ENCODE measurements around the gene CCDC61.

The CCDC61 gene

GRCh38 chr19:45975306-45976070 lies 19.8 kb upstream of the CCDC61 start:
- DNase-seq (ENCODE audit: low spot score) = no peak

GRCh38 chr19:45976178-45976577 lies 19.1 kb upstream of the CCDC61 start:
- no peak for DNase-seq (ENCODE audit: low spot score)

GRCh38 chr19:45978156-45978555 lies 17.1 kb upstream of the CCDC61 start:
- no peak for DNase-seq (ENCODE audit: low spot score)

DNA sequence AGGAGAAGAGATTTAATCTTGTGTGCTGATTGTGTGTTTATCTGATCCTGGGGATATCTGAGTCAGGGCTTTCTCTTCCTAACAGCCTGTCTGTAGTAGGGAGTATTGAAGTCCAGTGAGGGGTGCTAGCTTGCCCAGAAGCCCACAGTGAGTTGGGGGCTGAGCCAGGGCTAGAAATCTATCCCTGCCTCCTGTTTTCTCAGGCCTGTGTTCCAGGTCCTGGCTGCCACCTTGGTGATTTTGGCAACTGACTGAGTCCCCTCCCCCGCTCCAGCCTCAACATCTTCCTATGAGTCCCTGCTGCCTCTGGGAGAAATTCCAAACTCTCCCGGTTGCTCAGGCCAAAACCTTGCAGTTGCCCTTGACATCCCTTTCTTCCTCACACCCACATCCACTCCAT lies 13.9 kb upstream of the CCDC61 start:
- DNase-seq (ENCODE audit: low spot score) = no peak

DNA sequence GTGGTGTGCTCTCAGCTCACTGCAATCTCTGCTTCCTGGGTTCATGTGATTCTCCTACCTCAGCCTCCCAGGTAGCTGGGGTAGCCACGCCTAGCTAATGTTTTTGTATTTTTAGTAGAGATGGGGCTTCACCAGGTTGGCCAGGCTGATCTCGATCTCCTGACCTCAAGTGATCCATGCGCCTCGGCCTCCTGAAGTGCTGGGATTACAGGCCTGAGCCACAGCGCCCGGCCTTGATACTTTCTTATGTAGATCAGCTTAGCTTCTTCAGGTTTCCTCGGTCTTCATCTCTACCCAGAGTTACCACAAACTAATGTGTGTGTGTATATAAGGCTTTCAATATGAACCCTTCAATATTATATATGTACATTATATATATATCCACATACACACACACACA lies 9.9 kb upstream of the CCDC61 start:
- DNase-seq (ENCODE audit: low spot score) = no peak

DNA sequence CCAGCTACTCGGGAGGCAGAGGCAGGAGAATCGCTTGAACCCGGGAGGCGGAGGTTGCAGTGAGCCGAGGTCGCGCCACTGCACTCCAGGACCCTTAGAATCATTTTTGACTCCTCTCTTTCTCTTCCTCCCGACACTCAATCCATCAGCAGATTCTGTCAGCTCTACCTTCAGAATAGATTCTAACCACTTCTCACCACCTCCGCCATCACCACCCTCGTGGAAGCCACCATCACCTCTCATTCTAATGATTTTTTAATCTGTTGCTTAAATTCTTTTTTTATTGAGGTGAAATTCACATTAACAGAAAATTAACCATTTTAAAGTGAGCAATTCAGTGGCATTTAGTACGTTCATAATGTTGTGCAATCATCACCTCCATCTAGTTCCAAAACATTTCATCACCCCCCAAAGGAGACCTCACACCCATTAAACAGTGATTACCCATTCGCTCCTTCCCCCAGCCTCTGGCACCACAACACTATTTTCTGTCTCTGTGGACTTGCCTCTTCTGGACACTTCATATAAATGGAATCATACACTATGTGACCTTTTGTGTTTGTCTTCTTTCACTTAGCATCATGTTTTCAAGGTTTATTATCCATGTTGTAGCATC lies 5.0 kb upstream of the CCDC61 start:
- no peak for DNase-seq (ENCODE audit: low spot score)

GRCh38 chr19:45994456-45994997 lies 740 bp upstream of the CCDC61 start:
- DNase-seq (ENCODE audit: low spot score) = no peak

GRCh38 chr19:45995715-45996385 lies 583 bp downstream of the CCDC61 start:
- DNase-seq (ENCODE audit: low spot score) = no peak

DNA sequence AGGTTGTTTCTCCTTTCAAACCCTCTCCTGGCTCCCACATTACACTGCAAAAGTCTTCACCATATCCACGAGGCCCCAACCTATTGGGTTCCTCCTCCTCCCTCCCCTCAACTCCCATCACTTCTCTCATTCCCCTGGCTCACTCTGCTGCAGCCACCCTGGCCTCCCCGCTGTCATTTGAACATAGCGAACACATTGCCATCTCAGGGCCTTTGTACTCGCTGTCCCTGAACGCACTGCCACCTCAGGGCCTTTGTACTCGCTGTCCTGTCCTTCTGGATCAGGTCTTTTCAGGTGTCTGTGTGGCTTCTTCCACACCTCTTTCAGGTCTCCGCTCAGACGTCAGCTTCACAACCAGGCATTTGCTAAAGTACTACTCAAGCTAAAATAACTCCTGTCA lies 1.7 kb downstream of the CCDC61 start:
- no peak for DNase-seq (ENCODE audit: low spot score)

GRCh38 chr19:45998834-45999233 lies 3.6 kb downstream of the CCDC61 start:
- no peak for DNase-seq (ENCODE audit: low spot score)

DNA sequence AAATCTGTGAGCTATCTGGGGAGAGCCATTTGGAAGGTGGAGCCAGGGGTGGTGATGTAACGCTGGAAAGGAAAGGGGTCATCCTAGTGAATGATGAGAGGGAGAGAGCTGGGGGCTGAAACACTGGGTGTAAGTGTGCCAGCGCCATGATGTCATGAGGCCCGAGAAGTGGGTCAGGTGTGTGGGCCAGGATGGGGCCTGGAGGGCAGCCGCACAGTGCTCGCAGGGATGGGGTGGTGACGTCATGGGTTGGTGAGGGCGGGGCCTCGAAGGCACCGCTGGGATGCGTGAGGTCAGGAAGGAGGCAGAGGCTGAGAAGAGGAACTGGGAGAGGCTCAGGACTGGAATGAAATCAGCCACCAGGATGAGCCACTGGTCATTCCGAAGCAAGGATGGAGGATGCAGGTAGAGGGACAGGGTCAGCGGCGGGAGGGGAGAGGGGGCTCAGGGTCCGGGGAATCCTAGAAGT lies 4.4 kb downstream of the CCDC61 start:
- no peak for DNase-seq (ENCODE audit: low spot score)

DNA sequence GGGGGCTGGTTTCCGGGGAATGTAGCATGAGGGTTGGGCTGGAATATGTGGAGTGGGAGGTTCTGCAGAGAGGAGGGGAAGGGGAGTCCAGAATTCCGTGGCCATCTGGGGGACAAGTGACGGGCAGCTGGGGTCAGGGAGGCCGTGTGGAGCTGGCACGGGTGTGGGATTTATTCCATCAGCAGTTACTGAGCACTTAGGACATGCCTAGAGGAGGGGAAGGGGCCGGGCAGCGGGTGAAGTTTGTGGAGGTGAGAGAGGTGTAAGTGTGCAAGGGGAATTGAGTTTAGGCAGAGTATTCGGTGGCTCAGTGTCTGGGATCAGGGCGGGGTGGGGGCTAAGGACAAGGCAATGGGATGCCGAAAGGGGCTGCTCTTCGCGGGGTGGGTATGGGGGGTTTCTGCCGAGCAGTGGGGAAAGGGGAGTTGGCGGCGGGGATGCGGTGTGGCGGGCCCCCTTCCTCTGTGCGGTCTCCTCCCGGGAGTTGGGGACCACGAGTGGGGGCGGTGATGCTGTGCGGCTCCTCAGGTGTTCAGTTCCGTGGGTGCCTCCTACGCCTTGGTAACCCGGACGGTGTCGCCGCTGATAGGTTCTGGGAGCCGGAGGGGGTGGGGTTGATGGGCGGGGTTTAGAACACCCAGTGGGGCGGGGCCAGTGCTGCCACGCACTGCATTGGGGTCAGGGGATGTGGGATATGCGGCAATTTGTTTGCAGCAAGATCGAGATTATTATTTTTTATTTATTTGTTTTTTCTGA lies 5.4 kb downstream of the CCDC61 start:
- DNase-seq (ENCODE audit: low spot score) = no peak

DNA sequence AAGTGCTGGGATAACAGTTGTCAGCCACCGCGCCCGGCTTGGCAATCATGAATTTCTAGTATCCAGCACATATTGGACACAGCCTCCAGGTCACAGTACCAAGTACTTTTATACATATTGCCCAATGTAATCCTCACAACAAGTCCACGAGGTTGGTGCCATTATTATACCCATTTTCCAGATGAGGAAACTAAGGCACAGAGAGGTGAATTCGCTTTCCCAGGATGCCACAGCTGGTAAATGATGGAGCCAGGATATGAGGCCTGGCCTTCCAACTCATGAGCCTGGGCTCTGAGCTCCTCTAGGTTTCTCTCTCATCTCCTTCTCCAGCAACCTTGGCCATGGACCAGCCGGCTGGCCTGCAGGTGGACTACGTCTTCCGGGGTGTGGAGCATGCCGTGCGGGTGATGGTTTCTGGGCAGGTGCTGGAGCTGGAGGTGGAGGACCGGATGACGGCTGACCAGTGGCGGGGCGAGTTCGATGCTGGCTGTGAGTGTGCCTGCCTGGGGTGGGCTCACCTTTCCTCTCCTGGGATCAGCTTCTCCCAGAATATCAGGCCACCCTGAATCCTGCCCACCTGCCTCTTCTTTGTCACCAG lies 7.5 kb downstream of the CCDC61 start:
- DNase-seq (ENCODE audit: low spot score) = no peak

DNA sequence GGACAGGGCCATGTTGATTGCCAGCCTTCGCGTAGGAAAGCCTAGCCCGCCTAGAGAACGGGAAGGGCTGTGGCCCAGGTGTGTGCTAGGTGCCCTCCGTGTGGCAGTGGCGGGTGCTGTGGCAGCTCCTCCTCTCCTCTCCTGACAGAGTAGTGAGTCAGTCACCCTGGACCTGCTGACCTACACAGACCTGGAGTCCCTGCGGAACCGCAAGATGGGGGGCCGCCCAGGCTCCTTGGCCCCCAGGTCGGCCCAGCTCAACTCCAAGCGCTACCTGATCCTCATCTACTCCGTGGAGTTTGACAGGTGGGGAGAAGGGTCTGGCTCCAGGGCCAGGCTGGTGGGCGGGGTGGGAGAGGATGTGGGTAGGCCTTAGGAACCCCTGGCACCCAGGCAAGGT lies 11.1 kb downstream of the CCDC61 start:
- no peak for DNase-seq (ENCODE audit: low spot score)

DNA sequence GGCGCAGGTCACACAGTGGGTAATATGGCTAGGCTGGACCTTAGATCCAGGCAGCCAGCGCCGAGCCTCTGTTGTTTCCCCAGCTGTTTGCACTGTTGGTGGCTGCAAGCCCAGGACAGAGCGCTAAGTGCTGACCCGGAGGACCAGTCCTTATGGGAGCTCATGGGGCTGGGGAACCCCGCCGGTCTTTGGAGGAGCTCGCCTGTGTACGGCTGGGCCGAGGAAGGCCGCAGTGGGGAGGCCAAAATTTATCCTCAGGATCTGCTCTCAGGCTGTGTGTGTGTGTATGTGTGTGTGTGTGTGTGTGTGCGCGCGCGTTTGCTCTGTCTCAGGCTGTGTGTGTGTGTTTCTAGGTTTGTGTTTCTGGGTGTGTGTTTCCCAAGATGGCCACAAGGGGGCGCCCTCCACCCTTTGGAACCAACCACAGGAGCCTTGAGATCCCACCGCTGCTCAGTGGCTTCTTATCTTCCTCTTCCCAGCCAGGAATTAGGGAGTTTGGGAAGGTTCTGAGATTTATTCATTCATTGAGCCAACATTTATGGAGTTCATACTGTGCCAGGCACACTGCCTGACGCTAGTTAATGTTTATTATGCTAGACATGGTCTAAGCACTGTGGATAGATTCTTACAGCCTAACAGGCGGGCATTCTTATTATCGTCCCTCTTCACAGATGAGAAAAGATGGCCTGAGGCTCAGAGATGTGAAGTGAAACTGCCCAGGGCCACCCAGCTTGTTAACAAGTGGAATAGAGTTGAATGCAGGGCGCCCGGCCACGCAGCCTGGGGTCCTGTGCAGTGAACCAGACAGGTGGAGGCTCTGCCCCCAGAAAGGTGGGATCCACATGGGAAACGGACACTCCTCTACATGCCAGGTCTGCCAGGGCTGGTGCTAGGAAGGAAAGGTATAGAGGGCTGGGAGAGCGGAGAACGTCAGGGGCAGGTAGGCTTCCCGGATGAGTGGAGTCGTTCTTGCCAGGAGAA lies 14.6 kb downstream of the CCDC61 start:
- peak; percentile 75 for DNase-seq (ENCODE audit: low spot score)

- no peak for DNase-seq (ENCODE audit: low spot score)
Measured at GRCh38 chr19:46014534-46014933, 19.3 kb downstream of the CCDC61 start.

- DNase-seq (ENCODE audit: low spot score) = no peak
Measured at GRCh38 chr19:46014941-46015686, 19.8 kb downstream of the CCDC61 start.

DNA sequence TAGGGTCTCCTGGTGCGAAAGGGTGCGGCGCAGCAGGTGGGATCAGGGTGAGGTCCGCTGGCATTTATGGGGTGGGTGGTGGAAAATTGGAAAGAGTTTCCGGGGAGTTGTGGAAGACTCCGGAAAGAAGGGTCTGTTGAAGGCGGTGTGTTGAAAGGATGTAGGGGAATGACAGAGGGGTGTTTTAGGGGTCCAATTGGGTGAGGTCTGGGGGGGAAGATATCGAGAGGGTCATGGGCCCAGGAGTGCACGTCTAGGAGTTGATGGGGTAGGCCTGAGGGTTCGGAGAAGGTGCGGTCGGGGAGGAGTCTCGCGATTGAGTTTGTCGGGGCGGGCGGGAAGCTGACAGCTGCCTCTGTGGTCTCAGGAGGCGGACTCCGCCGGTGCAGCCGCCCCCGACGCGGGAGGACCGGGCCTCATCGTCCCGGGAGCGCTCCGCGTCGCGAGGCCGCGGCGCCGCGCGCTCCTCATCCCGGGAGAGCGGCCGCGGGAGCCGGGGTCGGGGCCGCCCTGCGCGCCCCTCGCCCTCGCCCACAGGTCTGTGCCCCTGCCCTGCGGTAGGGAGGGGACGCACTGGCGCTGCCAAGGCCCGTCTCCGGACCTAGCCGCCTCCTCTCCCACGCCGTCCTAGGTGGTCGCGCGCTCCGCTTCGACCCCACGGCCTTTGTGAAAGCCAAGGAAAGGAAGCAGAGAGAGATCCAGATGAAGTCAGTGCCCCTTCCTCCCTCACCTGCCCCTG lies 20.6 kb downstream of the CCDC61 start:
- no peak for DNase-seq (ENCODE audit: low spot score)

DNA sequence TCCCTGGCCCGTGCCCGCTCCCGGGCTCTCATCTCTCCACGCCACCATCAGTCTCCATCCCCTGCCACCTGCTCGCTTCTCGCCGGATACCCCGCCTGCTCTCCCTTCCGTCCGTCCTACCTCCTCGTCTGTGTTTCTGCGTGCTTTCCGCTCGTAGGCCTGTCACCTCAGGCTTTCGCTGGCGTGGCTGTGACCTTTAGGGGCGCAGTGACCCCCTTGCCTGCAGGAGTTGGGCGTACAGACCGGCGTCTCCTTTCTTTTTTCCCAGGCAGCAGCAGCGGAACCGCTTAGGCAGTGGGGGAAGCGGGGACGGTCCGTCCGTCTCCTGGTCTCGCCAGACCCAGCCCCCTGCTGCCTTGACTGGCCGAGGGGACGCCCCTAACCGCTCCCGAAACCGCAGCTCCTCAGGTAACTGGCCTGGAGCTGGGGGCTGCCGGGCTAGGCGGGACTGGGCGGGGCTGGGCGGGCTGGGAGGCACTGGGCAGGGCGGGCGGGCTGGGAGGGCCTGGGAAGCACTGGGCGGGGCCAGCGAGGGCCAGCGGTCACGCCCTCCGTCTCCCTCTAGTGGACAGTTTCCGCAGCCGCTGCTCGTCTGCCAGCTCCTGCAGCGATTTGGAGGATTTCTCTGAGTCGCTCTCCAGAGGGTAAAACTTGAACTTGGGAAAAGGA lies 21.3 kb downstream of the CCDC61 start:
- peak; percentile 90 for DNase-seq (ENCODE audit: low spot score)
